IPS-15b (cell line): ENCODE data around the gene NFATC2.
"Not testable (repeated sequence)": the region's sequence is repeated elsewhere in the genome, so short reads cannot be mapped to it uniquely, and the experiment has no call there.

Source experiments
- H3K27me3 ChIP-seq: one replicate; pipeline ENCODE4 v1.6.1; 2013; ENCODE audit warnings: low read length; ENCODE audit not compliant: control insufficient read depth, insufficient read depth
- H3K36me3 ChIP-seq: one replicate; pipeline ENCODE4 v1.6.1; 2013; ENCODE audit warnings: low read length; ENCODE audit not compliant: control insufficient read depth, insufficient read depth
- H3K4me1 ChIP-seq: one replicate; pipeline ENCODE4 v1.6.1; 2013; ENCODE audit warnings: mild to moderate bottlenecking, low read length; ENCODE audit not compliant: control insufficient read depth, insufficient read depth
- H3K4me3 ChIP-seq: one replicate; pipeline ENCODE4 v1.5.1; 2013; ENCODE audit warnings: low read depth, low read length
- H3K9ac ChIP-seq: one replicate; pipeline ENCODE4 v1.6.1; 2013; ENCODE audit warnings: low read depth, mild to moderate bottlenecking, low read length
- H3K9me3 ChIP-seq: one replicate; pipeline ENCODE4 v1.6.1; 2013; ENCODE audit warnings: mild to moderate bottlenecking, low read length; ENCODE audit not compliant: control insufficient read depth, insufficient read depth

Gene NFATC2

DNA sequence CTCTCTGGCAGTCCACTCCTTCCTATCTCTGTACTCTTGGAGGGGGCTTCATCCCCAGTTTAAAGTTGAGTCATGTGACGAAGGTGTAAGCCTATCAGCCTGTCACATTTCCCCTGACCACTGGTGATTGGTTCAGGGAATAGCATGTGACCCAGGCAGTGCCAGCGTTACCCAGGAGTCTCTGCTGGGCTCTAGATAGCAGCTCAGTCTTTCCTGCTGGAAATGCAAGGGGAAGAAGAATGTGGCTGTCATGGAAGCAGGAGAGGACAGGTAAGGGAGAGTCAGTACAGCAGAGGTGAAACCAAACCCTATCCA is 35.6 kb upstream of the NFATC2 start:
- Histone ChIP-seq H3K4me1 (no peaks in the 10 kb centered on the region), H3K27me3 (no peaks in the 10 kb centered on the region), H3K9me3 (no peaks in the 10 kb centered on the region), H3K9ac (no peak overlapping the region), H3K36me3 (no peaks in the 10 kb centered on the region), H3K4me3 (no peak overlapping the region)

GRCh38 chr20:51577432-51578144 is 35.1 kb upstream of the NFATC2 start:
- Histone ChIP-seq H3K36me3 (no peaks in the 10 kb centered on the region), H3K4me3 (no peak overlapping the region), H3K9me3 (no peaks in the 10 kb centered on the region), H3K27me3 (no peaks in the 10 kb centered on the region), H3K4me1 (no peaks in the 10 kb centered on the region), H3K9ac (no peak overlapping the region)

DNA sequence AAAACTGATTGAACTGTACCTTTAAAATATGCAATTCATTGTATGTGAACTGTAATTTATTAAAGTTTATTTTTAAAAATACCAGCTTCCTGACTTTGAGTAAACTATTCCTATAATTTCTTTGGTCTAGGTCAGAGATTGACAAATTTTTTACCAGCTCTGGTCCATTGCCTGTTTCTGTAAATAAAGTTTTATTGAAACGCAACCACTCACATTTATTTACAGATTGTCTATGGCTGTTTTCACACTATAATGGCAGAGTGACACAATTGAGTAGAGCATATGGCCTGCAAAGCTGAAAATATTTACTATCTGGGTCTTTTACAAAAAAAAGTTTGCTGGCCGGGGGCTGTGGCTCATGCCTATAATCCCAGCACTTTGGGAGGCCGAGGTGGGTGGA is 33.0 kb upstream of the NFATC2 start:
- H3K9ac ChIP-seq, result no peak overlapping the region
- no peaks in the 10 kb centered on the region for H3K9me3 ChIP-seq
- H3K4me1 ChIP-seq, result no peaks in the 10 kb centered on the region
- no peaks in the 10 kb centered on the region for H3K27me3 ChIP-seq
- no peaks in the 10 kb centered on the region for H3K36me3 ChIP-seq
- H3K4me3 ChIP-seq, result no peak overlapping the region

GRCh38 chr20:51574248-51575033 is 31.9 kb upstream of the NFATC2 start:
- no peak overlapping the region for H3K9ac ChIP-seq
- no peaks in the 10 kb centered on the region for H3K36me3 ChIP-seq
- no peaks in the 10 kb centered on the region for H3K9me3 ChIP-seq
- H3K4me1 ChIP-seq, result no peaks in the 10 kb centered on the region
- H3K4me3 ChIP-seq, result no peak overlapping the region
- no peaks in the 10 kb centered on the region for H3K27me3 ChIP-seq

- no peaks in the 10 kb centered on the region for H3K9me3 ChIP-seq
- H3K9ac ChIP-seq, result no peak overlapping the region
- H3K36me3 ChIP-seq, result no peaks in the 10 kb centered on the region
- no peaks in the 10 kb centered on the region for H3K4me1 ChIP-seq
- H3K27me3 ChIP-seq, result no peaks in the 10 kb centered on the region
- H3K4me3 ChIP-seq, result no peak overlapping the region
These were observed 31.2 kb upstream of the NFATC2 start for GRCh38 chr20:51573576-51574243.

DNA sequence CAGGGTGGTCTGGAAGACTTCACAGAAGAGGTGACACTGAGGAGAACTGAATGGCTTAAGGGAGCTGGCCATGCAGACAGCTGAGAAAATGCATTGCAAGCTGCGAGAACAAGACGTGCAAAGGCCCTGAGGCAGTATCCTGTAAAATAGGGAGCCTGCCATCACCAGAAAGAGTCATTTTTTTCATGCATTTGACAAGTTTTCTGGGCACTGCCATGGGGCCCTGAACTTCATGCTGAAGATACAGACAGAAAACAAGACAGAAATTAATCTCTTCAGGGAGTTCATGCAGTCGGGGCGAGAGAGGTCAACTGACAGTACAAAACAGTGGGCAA is 28.9 kb upstream of the NFATC2 start:
- no peak overlapping the region for H3K9ac ChIP-seq
- H3K4me3 ChIP-seq, result no peak overlapping the region
- no peaks in the 10 kb centered on the region for H3K9me3 ChIP-seq
- no peaks in the 10 kb centered on the region for H3K36me3 ChIP-seq
- H3K27me3 ChIP-seq, result no peaks in the 10 kb centered on the region
- H3K4me1 ChIP-seq, result no peaks in the 10 kb centered on the region

- H3K4me3 ChIP-seq, result no peak overlapping the region
- H3K4me1 ChIP-seq, result no peaks in the 10 kb centered on the region
- H3K27me3 ChIP-seq, result no peaks in the 10 kb centered on the region
- no peaks in the 10 kb centered on the region for H3K9me3 ChIP-seq
- no peaks in the 10 kb centered on the region for H3K36me3 ChIP-seq
- H3K9ac ChIP-seq, result no peak overlapping the region
These were observed 28.4 kb upstream of the NFATC2 start for GRCh38 chr20:51570739-51571459.

DNA sequence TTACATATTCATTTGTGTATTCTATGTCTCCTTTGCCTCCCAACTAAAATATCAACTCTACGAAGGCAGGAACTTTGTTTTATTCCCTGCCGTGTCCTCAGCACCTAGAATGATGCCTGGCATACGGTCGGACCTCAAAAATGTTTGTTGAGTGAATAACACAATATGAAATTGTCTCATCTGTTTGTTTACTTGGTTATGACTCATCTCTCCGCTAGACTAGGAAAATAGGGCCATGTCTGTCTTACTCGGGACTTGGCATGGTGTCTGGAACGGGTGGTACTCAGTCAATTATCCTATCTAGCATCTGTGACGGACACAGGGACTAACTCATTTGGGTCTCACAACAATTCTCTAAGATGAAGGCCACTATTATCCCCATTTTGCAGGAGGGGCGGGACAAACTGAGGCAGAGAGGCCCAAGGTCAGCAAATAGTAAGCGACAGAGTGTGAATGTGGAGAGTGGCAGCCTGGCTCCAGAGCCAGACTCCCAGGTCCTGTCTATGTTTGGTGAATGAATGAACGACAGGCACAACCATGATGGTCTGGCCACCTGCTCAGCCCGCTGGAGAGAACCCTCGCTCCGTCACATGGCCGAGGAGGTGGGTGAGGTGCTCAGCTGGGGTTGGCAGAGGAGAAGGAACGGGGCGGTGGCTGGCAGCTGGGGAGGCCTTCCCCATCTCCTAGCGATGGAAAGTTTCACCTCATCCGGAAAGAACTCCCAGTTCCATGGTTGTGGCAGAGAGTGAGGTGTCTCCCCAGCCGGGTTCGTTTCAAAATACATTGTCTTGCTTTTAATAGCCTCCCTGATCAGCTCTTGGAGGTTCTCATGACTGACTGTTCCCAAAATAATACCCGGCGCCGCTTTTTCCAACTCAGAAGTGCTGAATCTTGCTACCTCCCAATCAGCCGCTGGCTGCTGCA is 27.6 kb upstream of the NFATC2 start:
- Histone ChIP-seq H3K27me3 (peaks cover 2% of the 10 kb centered on the region), H3K9ac (no peak overlapping the region), H3K4me1 (no peaks in the 10 kb centered on the region), H3K4me3 (no peak overlapping the region), H3K36me3 (no peaks in the 10 kb centered on the region), H3K9me3 (no peaks in the 10 kb centered on the region)

DNA sequence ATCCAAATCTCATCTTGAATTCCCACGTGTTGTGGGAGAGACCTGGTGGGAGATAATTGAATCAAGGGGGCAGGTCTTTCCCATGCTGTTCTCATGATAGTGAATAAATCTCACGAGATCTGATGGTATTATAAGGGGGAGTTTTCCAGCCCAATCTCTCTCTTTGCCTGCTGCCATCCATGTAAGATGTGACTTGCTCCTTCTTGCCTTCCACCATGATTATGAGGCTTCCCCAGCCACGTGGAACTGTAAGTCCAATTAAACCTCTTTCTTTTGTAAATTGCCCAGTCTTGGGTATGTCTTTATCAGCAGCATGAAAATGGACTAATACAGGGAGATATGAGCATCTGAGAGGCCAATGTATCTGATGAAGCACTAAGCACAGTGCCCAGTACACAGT is 26.0 kb upstream of the NFATC2 start:
- H3K4me1 ChIP-seq, H3K36me3 ChIP-seq, H3K9me3 ChIP-seq, H3K4me3 ChIP-seq, H3K9ac ChIP-seq: not testable (repeated sequence)
- H3K27me3 ChIP-seq, result peaks cover 15% of the 10 kb centered on the region

- peaks cover 4% of the 10 kb centered on the region for H3K4me1 ChIP-seq
- H3K4me3 ChIP-seq, result no peak overlapping the region
- H3K9me3 ChIP-seq, result no peaks in the 10 kb centered on the region
- peaks cover 25% of the 10 kb centered on the region for H3K27me3 ChIP-seq
- H3K36me3 ChIP-seq, result no peaks in the 10 kb centered on the region
- no peak overlapping the region for H3K9ac ChIP-seq
These were observed 25.1 kb upstream of the NFATC2 start for GRCh38 chr20:51567622-51568021.

DNA sequence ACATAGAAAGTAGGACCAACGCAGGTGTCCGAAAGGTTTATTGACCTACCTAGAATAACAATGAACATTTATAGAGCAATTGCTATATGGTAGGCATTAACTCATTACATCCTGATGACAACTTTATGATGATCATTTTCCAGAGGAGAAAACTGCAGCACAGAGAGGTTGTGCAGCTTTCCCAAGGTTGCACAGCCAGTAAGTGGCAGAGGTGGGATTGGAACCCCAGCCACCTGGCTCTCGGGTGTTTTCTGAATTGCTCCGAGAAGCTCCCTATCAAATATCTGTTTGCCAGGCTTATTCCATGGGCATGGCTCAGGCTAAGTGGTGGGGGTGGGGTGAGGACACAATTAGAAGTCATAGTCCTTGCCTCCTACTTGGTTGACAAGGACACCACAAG is 24.1 kb upstream of the NFATC2 start:
- Histone ChIP-seq H3K27me3 (peaks cover 35% of the 10 kb centered on the region), H3K4me1 (peaks cover 4% of the 10 kb centered on the region), H3K9ac (no peak overlapping the region)

More for the DNA sequence above, 24.1 kb upstream of the NFATC2 start:
- Histone ChIP-seq H3K9me3 (no peaks in the 10 kb centered on the region), H3K36me3 (no peaks in the 10 kb centered on the region), H3K4me3 (no peak overlapping the region)
